Lower leg skin (tissue), 3 donors: Measurements from ENCODE around the gene TLL2.

Source experiments
- POLR2A ChIP-seq, 2 donors: fragments of 450-650 bp; IDR thresholded peaks; one replicate each; pipeline ENCODE4 v1.6.1; 2016 to 2017; ENCODE audit warnings: antibody characterized with exemption in 2 of 2, mild to moderate bottlenecking in 1 of 2, moderate library complexity in 1 of 2
- TF ChIP-seq, protein P1 (sequence below), 3 donors: fragments of 450-650 bp; IDR thresholded peaks; one replicate each; pipeline ENCODE4 v1.5.1; 2016; ENCODE audit warnings: antibody characterized with exemption in 3 of 3, mild to moderate bottlenecking in 3 of 3, moderate library complexity in 2 of 3

DNA sequence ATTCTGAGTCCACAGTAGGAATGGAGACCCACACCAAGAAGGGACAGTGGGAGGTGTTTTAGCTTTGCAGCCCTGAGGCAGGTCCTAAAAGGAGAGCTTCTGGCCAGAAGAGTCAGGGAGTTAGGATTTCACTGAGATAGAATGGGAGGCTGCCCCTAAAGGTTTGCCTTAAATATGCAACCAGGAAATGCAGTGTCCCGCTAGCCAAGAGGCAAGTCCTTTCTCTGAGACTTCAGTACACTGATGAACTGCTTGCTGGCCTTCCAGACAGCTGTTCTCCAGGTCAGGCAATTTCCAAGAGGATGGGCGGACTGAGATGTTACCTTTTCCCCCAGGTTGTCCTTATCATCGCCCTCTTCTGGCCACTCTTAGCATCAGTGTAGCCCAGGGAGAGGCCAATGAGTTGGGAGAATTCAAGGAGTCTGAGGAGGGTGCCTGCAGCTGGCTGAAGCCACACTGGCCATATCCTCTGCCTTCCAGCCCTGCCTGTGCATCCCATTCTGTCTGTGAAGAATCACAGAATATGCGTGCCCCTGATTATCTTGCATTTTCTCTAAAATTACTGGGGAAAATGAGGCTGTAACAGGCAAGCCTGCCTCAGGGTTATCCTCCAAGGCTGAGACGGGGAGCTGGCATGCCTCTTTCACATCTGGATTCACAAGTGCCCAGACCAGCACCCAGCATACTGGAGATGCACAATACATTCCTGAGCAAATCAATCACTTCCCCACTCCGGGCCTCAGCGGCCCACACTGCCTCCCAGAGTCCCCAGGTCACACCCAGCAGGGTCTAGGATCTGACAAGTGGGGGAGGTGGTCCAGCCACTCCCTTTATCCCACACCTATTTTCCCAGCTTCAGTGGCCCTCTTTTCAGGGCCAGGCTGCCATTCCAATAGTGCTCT, 2.4 kb downstream of the TLL2 start:
- TF ChIP-seq, protein P1, sequence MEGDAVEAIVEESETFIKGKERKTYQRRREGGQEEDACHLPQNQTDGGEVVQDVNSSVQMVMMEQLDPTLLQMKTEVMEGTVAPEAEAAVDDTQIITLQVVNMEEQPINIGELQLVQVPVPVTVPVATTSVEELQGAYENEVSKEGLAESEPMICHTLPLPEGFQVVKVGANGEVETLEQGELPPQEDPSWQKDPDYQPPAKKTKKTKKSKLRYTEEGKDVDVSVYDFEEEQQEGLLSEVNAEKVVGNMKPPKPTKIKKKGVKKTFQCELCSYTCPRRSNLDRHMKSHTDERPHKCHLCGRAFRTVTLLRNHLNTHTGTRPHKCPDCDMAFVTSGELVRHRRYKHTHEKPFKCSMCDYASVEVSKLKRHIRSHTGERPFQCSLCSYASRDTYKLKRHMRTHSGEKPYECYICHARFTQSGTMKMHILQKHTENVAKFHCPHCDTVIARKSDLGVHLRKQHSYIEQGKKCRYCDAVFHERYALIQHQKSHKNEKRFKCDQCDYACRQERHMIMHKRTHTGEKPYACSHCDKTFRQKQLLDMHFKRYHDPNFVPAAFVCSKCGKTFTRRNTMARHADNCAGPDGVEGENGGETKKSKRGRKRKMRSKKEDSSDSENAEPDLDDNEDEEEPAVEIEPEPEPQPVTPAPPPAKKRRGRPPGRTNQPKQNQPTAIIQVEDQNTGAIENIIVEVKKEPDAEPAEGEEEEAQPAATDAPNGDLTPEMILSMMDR (IDR thresholded peaks at IDR 0.05) = no peak
- TF ChIP-seq POLR2A (IDR thresholded peaks at IDR 0.05) = no peak
